ENCODE results near the gene MTHFS.

The MTHFS gene

DNA sequence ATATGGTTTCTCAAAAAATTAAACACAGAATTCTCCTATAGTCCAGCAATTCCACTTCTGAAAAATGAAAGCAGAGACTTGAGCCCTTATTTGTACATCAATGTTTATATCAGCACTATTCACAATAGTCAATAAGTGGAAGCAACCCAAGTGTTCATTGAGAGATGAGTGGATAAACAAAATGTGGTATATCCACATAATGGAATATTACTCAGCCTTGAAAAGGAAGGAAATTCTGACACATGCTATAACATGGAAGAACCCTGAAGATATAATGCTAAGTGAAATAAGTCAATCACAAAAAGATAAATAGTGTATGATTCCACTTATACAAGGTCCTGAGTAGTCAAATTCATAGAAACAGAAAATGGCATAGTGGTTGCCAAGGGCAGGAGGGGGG lies 76.6 kb downstream of the MTHFS start:
- H3K4me3 ChIP-seq (replicated peaks; ENCODE audit: insufficient read depth, low read length) = no peak overlapping the region
- TF ChIP-seq, protein P1, sequence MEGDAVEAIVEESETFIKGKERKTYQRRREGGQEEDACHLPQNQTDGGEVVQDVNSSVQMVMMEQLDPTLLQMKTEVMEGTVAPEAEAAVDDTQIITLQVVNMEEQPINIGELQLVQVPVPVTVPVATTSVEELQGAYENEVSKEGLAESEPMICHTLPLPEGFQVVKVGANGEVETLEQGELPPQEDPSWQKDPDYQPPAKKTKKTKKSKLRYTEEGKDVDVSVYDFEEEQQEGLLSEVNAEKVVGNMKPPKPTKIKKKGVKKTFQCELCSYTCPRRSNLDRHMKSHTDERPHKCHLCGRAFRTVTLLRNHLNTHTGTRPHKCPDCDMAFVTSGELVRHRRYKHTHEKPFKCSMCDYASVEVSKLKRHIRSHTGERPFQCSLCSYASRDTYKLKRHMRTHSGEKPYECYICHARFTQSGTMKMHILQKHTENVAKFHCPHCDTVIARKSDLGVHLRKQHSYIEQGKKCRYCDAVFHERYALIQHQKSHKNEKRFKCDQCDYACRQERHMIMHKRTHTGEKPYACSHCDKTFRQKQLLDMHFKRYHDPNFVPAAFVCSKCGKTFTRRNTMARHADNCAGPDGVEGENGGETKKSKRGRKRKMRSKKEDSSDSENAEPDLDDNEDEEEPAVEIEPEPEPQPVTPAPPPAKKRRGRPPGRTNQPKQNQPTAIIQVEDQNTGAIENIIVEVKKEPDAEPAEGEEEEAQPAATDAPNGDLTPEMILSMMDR (IDR thresholded peaks at IDR 0.05; ENCODE audit: insufficient read depth, low read length) = no peak
- no peak for TF ChIP-seq GABPA (IDR thresholded peaks at IDR 0.05; ENCODE audit: low read depth)
- no peak for TF ChIP-seq SPI1 (IDR thresholded peaks at IDR 0.05; ENCODE audit: borderline replicate concordance, low read depth)
- TF ChIP-seq, protein P2, sequence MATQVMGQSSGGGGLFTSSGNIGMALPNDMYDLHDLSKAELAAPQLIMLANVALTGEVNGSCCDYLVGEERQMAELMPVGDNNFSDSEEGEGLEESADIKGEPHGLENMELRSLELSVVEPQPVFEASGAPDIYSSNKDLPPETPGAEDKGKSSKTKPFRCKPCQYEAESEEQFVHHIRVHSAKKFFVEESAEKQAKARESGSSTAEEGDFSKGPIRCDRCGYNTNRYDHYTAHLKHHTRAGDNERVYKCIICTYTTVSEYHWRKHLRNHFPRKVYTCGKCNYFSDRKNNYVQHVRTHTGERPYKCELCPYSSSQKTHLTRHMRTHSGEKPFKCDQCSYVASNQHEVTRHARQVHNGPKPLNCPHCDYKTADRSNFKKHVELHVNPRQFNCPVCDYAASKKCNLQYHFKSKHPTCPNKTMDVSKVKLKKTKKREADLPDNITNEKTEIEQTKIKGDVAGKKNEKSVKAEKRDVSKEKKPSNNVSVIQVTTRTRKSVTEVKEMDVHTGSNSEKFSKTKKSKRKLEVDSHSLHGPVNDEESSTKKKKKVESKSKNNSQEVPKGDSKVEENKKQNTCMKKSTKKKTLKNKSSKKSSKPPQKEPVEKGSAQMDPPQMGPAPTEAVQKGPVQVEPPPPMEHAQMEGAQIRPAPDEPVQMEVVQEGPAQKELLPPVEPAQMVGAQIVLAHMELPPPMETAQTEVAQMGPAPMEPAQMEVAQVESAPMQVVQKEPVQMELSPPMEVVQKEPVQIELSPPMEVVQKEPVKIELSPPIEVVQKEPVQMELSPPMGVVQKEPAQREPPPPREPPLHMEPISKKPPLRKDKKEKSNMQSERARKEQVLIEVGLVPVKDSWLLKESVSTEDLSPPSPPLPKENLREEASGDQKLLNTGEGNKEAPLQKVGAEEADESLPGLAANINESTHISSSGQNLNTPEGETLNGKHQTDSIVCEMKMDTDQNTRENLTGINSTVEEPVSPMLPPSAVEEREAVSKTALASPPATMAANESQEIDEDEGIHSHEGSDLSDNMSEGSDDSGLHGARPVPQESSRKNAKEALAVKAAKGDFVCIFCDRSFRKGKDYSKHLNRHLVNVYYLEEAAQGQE (IDR thresholded peaks at IDR 0.05; ENCODE audit: insufficient replicate concordance, low read depth) = no peak
- TF ChIP-seq POLR2AphosphoS5 (IDR thresholded peaks at IDR 0.05; ENCODE audit: low read depth) = no peak
- DNase-seq (ENCODE audit: low read depth in 1 of 2, low spot score in 1 of 2) = no peak
- no peaks in the 10 kb centered on the region for H3K27me3 ChIP-seq (ENCODE audit: insufficient read depth, poor library complexity, severe bottlenecking)
- no peak overlapping the region for H3K27ac ChIP-seq (replicated peaks)

DNA sequence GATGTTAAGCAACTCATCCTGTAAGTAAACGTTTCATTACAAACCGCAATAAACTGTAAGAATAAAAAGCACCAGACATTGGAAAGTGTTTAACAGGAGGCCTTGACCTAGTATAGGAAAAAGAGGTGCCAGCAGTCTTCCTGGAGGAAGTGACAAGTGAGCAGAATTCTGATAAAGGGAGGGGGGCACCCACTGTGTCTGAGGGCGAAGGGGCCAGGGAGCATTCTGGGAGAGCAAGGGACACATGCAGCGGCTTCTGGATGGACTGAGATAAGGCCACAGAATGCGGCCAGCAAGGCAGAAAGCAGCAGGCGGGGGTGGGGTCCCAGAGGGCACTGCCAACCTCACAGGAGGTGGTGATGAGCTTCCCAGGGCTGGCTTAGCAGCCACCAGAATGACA lies 80.2 kb downstream of the MTHFS start:
- DNase-seq (ENCODE audit: low read depth in 1 of 2, low spot score in 1 of 2) = no peak
- TF ChIP-seq SPI1 (IDR thresholded peaks at IDR 0.05; ENCODE audit: borderline replicate concordance, low read depth) (no peak), GABPA (IDR thresholded peaks at IDR 0.05; ENCODE audit: low read depth) (no peak), POLR2AphosphoS5 (IDR thresholded peaks at IDR 0.05; ENCODE audit: low read depth) (no peak)
- TF ChIP-seq, protein P1 (IDR thresholded peaks at IDR 0.05; ENCODE audit: insufficient read depth, low read length) = no peak
- TF ChIP-seq, protein P2 (IDR thresholded peaks at IDR 0.05; ENCODE audit: insufficient replicate concordance, low read depth) = no peak
- H3K27ac ChIP-seq (replicated peaks) = no peak overlapping the region
- H3K27me3 ChIP-seq (ENCODE audit: insufficient read depth, poor library complexity, severe bottlenecking) = no peaks in the 10 kb centered on the region
- no peak overlapping the region for H3K4me3 ChIP-seq (replicated peaks; ENCODE audit: insufficient read depth, low read length)

DNA sequence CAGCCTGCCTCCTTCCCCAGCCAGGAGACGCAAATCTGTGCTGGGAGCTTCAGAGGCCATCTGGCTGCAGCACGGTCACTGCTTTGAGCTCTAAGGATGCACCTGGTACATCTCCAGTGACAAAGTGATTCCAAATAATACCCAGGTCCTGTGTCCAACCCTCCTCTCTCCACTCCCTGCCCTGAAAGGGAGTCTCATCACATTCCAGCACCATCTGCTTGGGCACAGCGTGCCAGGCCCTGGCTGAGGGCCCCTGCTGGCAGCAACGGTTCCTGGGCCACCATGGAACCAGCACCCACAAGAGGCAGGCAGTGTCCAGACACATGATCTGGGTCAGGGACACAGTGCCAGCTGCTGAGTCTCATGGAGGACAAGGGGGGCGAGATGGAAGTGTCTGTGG lies 81.3 kb downstream of the MTHFS start:
- TF ChIP-seq, protein P1 (IDR thresholded peaks at IDR 0.05; ENCODE audit: insufficient read depth, low read length) = no peak
- TF ChIP-seq GABPA (IDR thresholded peaks at IDR 0.05; ENCODE audit: low read depth) (no peak), POLR2AphosphoS5 (IDR thresholded peaks at IDR 0.05; ENCODE audit: low read depth) (no peak), SPI1 (IDR thresholded peaks at IDR 0.05; ENCODE audit: borderline replicate concordance, low read depth) (no peak)
- TF ChIP-seq, protein P2 (IDR thresholded peaks at IDR 0.05; ENCODE audit: insufficient replicate concordance, low read depth) = no peak
- no peak for DNase-seq (ENCODE audit: low read depth in 1 of 2, low spot score in 1 of 2)
- no peaks in the 10 kb centered on the region for H3K27me3 ChIP-seq (ENCODE audit: insufficient read depth, poor library complexity, severe bottlenecking)
- H3K27ac ChIP-seq (replicated peaks) = no peak overlapping the region
- no peak overlapping the region for H3K4me3 ChIP-seq (replicated peaks; ENCODE audit: insufficient read depth, low read length)
